DOHH2 (cell line): ENCODE measurements around the gene CARF.

Source experiments
- H3F3A ChIP-seq: fragments of 200-600 bp; sonication (generic), shearing (Covaris generic); 2 replicates; pipeline ENCODE4 v1.6.0; 2016; ENCODE audit warnings: antibody characterized with exemption, mild to moderate bottlenecking; ENCODE audit not compliant: control insufficient read depth, insufficient read depth
- H3K27ac ChIP-seq: fragments of 200-600 bp; sonication (generic); 2 replicates; pipeline ENCODE4 v1.5.1; 2014; ENCODE audit warnings: low read depth, mild to moderate bottlenecking, low read length, moderate library complexity
- H3K27me3 ChIP-seq: fragments of 200-600 bp; sonication (generic); 2 replicates; pipeline ENCODE4 v1.6.1; 2014; ENCODE audit warnings: mild to moderate bottlenecking, low read length, mixed read lengths; ENCODE audit not compliant: control insufficient read depth
- H3K36me3 ChIP-seq: fragments of 200-600 bp; sonication (generic); 2 replicates; pipeline ENCODE4 v1.6.1; 2014; ENCODE audit warnings: mild to moderate bottlenecking, low read length, moderate library complexity, mixed read lengths; ENCODE audit not compliant: control insufficient read depth
- H3K4me1 ChIP-seq: fragments of 200-600 bp; sonication (generic); 2 replicates; pipeline ENCODE4 v1.6.1; 2014; ENCODE audit warnings: mild to moderate bottlenecking, low read length, mixed read lengths; ENCODE audit not compliant: control insufficient read depth
- H3K4me2 ChIP-seq: fragments of 200-600 bp; sonication (generic); 2 replicates; pipeline ENCODE4 v1.6.0; 2014; ENCODE audit warnings: mild to moderate bottlenecking, low read length, moderate library complexity
- H3K4me3 ChIP-seq: fragments of 200-600 bp; sonication (generic); 2 replicates; pipeline ENCODE4 v1.5.1; 2014; ENCODE audit warnings: mild to moderate bottlenecking, low read length, mixed read lengths
- H3K79me2 ChIP-seq: fragments of 200-600 bp; sonication (generic); 2 replicates; pipeline ENCODE4 v1.6.1; 2014; ENCODE audit warnings: mild to moderate bottlenecking, low read length, mixed read lengths; ENCODE audit not compliant: control insufficient read depth
- H3K9me2 ChIP-seq: fragments of 200-600 bp; sonication (generic); replicated peaks from 2 replicates; pipeline ENCODE4 v1.6.1; 2014; ENCODE audit warnings: mild to moderate bottlenecking, low read length, mixed read lengths; ENCODE audit not compliant: control insufficient read depth
- H3K9me3 ChIP-seq: fragments of 200-600 bp; sonication (generic); 2 replicates; pipeline ENCODE4 v1.6.1; 2014; ENCODE audit warnings: antibody characterized with exemption, low read length, mixed read lengths; ENCODE audit not compliant: control insufficient read depth, insufficient read depth
- H4K20me1 ChIP-seq: fragments of 200-600 bp; sonication (generic); 2 replicates; pipeline ENCODE4 v1.6.0; 2014; ENCODE audit warnings: low read depth, mild to moderate bottlenecking, antibody characterized with exemption, low read length, moderate library complexity; ENCODE audit not compliant: control insufficient read depth, insufficient read depth
- EZH2phosphoT487 ChIP-seq: fragments of 200-600 bp; sonication (generic); IDR thresholded peaks from 2 replicates; pipeline ENCODE4 v1.6.1; 2017; ENCODE audit warnings: borderline replicate concordance, mild to moderate bottlenecking, antibody characterized with exemption, low read length, moderate library complexity, mixed read lengths

The CARF gene

DNA sequence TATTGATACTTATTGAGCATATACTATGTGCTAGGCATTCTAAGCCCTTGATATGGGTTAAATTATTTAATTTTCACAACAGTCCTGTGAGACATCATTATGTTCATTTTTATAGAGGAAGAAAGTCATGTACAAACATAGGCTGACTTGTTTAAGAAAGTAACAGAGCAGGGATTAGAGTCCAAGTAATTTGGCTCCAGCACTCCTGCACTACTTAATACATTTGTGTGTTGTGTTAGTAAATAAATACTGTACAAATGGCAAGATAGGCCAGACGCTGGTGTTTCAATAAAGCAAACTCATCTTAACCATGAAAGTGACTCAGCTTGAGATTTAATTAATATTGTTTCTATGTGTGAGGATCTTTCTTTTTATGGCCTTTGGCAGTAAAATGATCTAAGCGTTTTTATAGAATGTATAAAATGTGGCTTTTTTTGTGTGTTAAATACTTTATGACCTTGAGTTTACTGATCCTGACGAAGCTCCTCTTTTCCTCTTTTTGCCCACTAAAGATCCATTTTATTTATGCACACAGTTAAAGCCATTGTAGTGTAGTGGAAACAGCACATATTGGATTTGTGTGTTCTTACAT is 123.9 kb downstream of the CARF start:
- H3K36me3 ChIP-seq: no peaks in the 10 kb centered on the region
- no peak for TF ChIP-seq EZH2phosphoT487
- no peaks in the 10 kb centered on the region for H4K20me1 ChIP-seq
- H3K4me1 ChIP-seq: no peaks in the 10 kb centered on the region
- H3K9me3 ChIP-seq: no peaks in the 10 kb centered on the region
- H3K79me2 ChIP-seq: no peaks in the 10 kb centered on the region
- H3F3A ChIP-seq: no peaks in the 10 kb centered on the region
- no peak overlapping the region for H3K4me3 ChIP-seq
- no peaks in the 10 kb centered on the region for H3K27me3 ChIP-seq
- H3K27ac ChIP-seq: no peak overlapping the region
- no peaks in the 10 kb centered on the region for H3K9me2 ChIP-seq
- H3K4me2 ChIP-seq: no peak overlapping the region
